Psoas muscle (tissue), 8 donors: ENCODE data around the gene FGR. TPM values are rescaled to one million over a fixed set of nuclear protein-coding genes. Genes with fewer than 3 reads are reported as not detected.
"Not testable (repeated sequence)": the region's sequence is repeated elsewhere in the genome, so short reads cannot be mapped to it uniquely, and the experiment has no call there.

Source experiments
- ATAC-seq, 4 donors: fragments of 200-7000 bp; cut with Tn5 transposase; one replicate each; pipeline ENCODE4 v1.9.1; 2020; ENCODE audit warnings: moderate library complexity in 3 of 4, mild to moderate bottlenecking in 2 of 4
- DNase-seq, 2 donors: peaks; one replicate each; pipeline ENCODE4 v3.0.0-alpha.2; 2020
- H3K27ac ChIP-seq: fragments of 200-600 bp; one replicate; pipeline ENCODE4 v1.8.0; 2022
- H3K27me3 ChIP-seq, 3 donors: fragments of 200-600 bp in 1 of 3; one replicate each; pipeline versions ENCODE4 v1.6.1 to v1.8.0; 2013 to 2022; ENCODE audit warnings: low read length in 2 of 3, mild to moderate bottlenecking in 2 of 3, moderate library complexity in 1 of 3; ENCODE audit not compliant: insufficient read depth in 3 of 3
- H3K36me3 ChIP-seq, 2 donors: fragments of 200-600 bp in 1 of 2; one replicate each; pipeline versions ENCODE4 v1.6.1 to v1.8.0; 2013 to 2022; ENCODE audit warnings: low read depth in 1 of 2, mild to moderate bottlenecking in 1 of 2, moderate library complexity in 1 of 2; ENCODE audit not compliant: insufficient read depth in 1 of 2
- H3K4me1 ChIP-seq: fragments of 200-600 bp; one replicate; pipeline ENCODE4 v1.8.0; 2022
- H3K4me3 ChIP-seq: fragments of 200-600 bp; one replicate; pipeline ENCODE4 v1.8.0; 2022; ENCODE audit warnings: mild to moderate bottlenecking
- H3K9me3 ChIP-seq: fragments of 200-600 bp; one replicate; pipeline ENCODE4 v1.8.0; 2022
- CTCF ChIP-seq: fragments of 200-600 bp; IDR thresholded peaks from one replicate; pipeline ENCODE4 v1.8.0; 2022; ENCODE audit warnings: antibody characterized with exemption
- WGBS, 3 donors: extraction: QIAGEN DNeasy Blood & Tissue Kit; methylation state at CpG; one replicate each; pipeline versions ENCODE4 v1.1.6 to v1.1.7; 2013; 5-methylcytosine and 5-hydroxymethylcytosine counted together
- intact Hi-C, 2 donors: fragments of 100-400 bp; cut with DNase I; formaldehyde crosslinking; loops; one replicate each; pipeline versions ENCODE4 v1.11.0 to v1.14.2; 2022
- polyA plus RNA-seq, 3 donors: library from polyadenylated mRNA; stranded (reverse); fragments of 200-250 nt; gene quantifications; one replicate each; pipeline ENCODE4 v1.2.3, GENCODE V29; 2013
- total RNA-seq, 4 donors: library from RNA; stranded (reverse); fragmentation: NEBNext Ultra II Directional in 2 of 4; extraction: Animal tissue kit (Norgen Biotek cat#: 25700) in 2 of 4; gene quantifications; one replicate each; pipeline versions ENCODE4 v1.2.1 to v1.2.4, GENCODE V29; 2021 to 2023
- donor health status: healthy with polysubstance abuse.
- donor health status: DM: no; HTN: no; CAD: no; lungs with moderate emphysema.
- donor health status: Bipolar disorder and iron deficiency.
- donor health status: healthy.
- donor health status: DM: yes; HTN: yes; CAD: no.
- donor health status: DM: no; HTN: no; CAD: no.
- donor health status: DM: no; HTN: no; CAD: no.
- donor health status: DM: yes; HTN: yes; CAD: no.

FGR gene
- total and polyA plus RNA-seq, 7 donors = 1.3 to 3.8 (median 2.8) TPM

GRCh38 chr1:27630859-27631491 is 4.0 kb downstream of the FGR start:
- Histone ChIP-seq H3K4me3 (no peak overlapping the region), H3K27ac (peak overlapping the region; percentile 50), H3K9me3 (no peaks in the 10 kb centered on the region), H3K4me1 (peaks cover 8% of the 10 kb centered on the region), H3K36me3 (no peaks in the 10 kb centered on the region), H3K27me3 (peaks cover 0 to 15% (median 7%) of the 10 kb centered on the region in 3 donors)
- intact Hi-C loops = no loop called here
- DNase-seq (no peak), ATAC-seq (peak in 3 of 4 donors; percentile 29 to 57 (median 54))
- TF ChIP-seq CTCF = no peak
- WGBS, 3 donors = 52 to 62% (median 58%) methylated on average over 5 of the region's 5 CpGs

GRCh38 chr1:27628712-27629111 is 6.3 kb downstream of the FGR start:
- intact Hi-C loops = no loop called here
- no peak for TF ChIP-seq CTCF
- ATAC-seq (no peak), DNase-seq (peak in 1 of 2 donors; percentile 47)
- no peak overlapping the region for H3K4me3 ChIP-seq
- no peaks in the 10 kb centered on the region for H3K9me3 ChIP-seq
- 34 to 51% (median 40%) methylated on average over 3 of the region's 3 CpGs for WGBS, 3 donors
- H3K36me3 ChIP-seq = no peaks in the 10 kb centered on the region
- H3K4me1 ChIP-seq = peaks cover 8% of the 10 kb centered on the region
- no peak overlapping the region for H3K27ac ChIP-seq
- peaks cover 0 to 8% (median 0%) of the 10 kb centered on the region in 3 donors for H3K27me3 ChIP-seq

GRCh38 chr1:27627733-27628132 is 7.3 kb downstream of the FGR start:
- 48 to 61% (median 59%) methylated on average over 4 of the region's 4 CpGs for WGBS, 3 donors
- H3K36me3 ChIP-seq, H3K27ac ChIP-seq, H3K27me3 ChIP-seq, intact Hi-C loops, H3K4me3 ChIP-seq, H3K4me1 ChIP-seq, H3K9me3 ChIP-seq: not testable (repeated sequence)
- peak in 2 of 4 donors; percentile 37 to 45 for ATAC-seq
- peak in 1 of 2 donors; percentile 17 for DNase-seq

GRCh38 chr1:27627061-27627460 is 7.9 kb downstream of the FGR start:
- H3K4me3 ChIP-seq = no peak overlapping the region
- no peak for TF ChIP-seq CTCF
- DNase-seq = peak in 1 of 2 donors; percentile 7
- no peak overlapping the region for H3K27ac ChIP-seq
- no peaks in the 10 kb centered on the region for H3K27me3 ChIP-seq
- H3K36me3 ChIP-seq = no peaks in the 10 kb centered on the region
- peaks cover 4% of the 10 kb centered on the region for H3K4me1 ChIP-seq
- no peaks in the 10 kb centered on the region for H3K9me3 ChIP-seq
- WGBS, 3 donors = 90 to 97% (median 95%) methylated on average over 5 of the region's 5 CpGs
- ATAC-seq = no peak
- intact Hi-C loops = no loop called here

- Histone ChIP-seq H3K4me1 (peaks cover 4% of the 10 kb centered on the region), H3K27me3 (no peaks in the 10 kb centered on the region), H3K36me3 (no peaks in the 10 kb centered on the region), H3K4me3 (no peak overlapping the region), H3K9me3 (no peaks in the 10 kb centered on the region), H3K27ac (no peak overlapping the region)
- 81 to 89% (median 82%) methylated on average over 11 of the region's 11 CpGs for WGBS, 3 donors
- intact Hi-C loops = no loop called here
- no peak for TF ChIP-seq CTCF
- DNase-seq = peak in 1 of 2 donors; percentile 7
- peak in 3 of 4 donors; percentile 10 to 40 (median 25) for ATAC-seq
Observed at GRCh38 chr1:27626031-27626935, 8.7 kb downstream of the FGR start.
